Stimulated activated CD4-positive, alpha-beta T cell treated with anti-CD3 and anti-CD28 coated beads, Interleukin-12 subunit alpha, Interleukin-12 subunit beta, amount 100 ng/mL, for 48 hours (primary cell): ENCODE measurements around the gene MGAT4D.
"Not testable (repeated sequence)": the region's sequence is repeated elsewhere in the genome, so short reads cannot be mapped to it uniquely, and the experiment has no call there.

Source experiments
- DNase-seq, 3 donors: peaks; one replicate each; pipeline ENCODE4 v3.0.0-alpha.2; 2020; ENCODE audit warnings: low read depth in 2 of 3, low spot score in 1 of 3

MGAT4D gene

DNA sequence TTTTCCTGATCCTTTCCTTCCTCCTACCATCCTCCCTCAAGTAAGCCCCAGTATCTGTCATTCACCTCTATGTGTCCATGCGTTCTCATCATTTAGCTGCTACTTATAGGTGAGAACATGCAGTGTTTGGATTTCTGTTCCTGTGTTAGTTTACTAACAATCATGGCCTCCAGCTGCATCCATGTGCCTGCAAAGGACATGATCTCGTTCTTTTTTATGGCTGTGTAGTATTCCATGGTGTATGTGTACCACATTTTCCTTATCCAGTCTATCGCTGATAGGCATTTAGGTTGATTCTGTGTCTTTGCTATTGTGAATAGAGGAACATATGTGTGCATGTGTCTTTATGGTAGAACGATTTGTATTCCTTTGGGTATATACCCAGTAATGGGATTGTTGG lies 53.7 kb downstream of the MGAT4D start:
- not testable (repeated sequence) for DNase-seq

DNA sequence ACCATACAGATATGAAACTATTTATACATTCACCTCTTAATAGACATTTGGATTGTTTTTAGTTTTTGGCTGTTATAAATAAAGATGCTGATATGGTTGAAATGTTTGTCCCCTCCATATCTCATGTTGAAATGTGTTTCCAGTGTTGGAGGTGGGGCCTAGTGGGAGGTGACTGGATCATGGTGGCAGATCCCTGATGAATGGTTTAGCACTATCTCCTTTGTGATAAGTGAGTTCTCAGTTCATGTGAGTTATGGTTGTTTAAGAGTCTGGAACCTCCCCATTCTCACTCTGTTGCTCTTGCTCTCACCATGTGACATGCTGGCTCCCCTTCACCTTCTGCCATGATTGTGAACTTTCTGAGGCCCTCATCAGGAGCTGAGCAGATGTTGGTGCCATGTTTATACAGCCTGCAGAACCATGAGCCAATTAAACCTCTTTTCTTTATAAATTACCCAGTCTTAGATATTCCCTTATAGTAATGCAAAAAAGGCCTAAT lies 58.4 kb downstream of the MGAT4D start:
- no peak for DNase-seq

DNA sequence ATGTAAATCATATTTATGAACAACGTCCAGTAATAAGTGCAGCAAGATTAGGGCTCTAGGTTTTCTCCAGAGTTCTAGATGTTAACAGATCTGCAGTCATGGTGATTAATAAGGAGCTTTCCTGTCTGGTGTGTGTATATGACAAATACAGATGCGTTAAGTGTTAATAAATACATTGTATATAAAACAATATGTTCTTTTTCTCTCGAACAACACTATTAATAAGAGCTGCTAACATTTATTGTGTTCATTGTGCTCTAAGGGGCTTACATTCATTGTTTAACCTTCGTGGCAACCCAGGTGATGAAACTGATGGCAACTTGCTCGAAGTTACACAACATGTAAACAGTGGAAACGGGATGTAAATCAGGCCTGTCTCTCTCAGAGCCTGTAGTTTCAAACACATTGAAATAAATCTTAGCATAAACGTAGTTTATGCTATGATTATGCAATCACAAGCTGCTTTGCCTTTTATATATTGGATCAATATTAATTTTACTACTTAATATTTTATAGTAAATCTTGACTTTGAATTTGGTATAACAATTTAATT lies 70.1 kb downstream of the MGAT4D start:
- no peak for DNase-seq

- peak; percentile 7 to 52 (median 17) for DNase-seq
Measured at GRCh38 chr4:140427106-140427918, 70.8 kb downstream of the MGAT4D start, which contains the start of gene CLGN. TSS of gene CLGN (minus strand) at chr4:140427648. CDS start at chr4:140413078, 14,570 bp downstream.

DNA sequence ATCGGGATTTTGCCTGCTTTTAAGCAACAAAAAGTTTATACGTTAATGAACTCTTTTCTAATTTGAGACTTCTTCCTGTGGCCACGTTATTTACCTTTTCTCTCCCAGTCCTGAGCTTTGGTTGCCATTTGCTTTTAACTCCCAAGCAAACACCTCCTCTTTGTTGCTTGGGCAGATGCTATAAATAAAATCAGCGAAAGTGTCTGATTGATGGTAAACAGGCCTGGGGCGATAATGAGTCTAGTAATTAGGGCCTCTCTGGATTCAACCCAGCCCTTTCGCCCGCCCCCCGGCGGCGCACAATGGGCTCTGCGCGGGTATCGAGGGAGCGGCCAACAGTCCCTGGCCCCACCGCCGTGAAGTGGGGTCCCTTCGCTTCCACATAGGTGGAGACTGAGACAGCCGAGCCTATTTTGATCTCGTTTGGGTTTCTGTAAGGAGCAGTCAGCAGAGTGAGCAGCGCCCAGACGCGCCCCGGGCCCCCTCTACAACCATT lies 71.4 kb downstream of the MGAT4D start:
- DNase-seq: no peak

DNA sequence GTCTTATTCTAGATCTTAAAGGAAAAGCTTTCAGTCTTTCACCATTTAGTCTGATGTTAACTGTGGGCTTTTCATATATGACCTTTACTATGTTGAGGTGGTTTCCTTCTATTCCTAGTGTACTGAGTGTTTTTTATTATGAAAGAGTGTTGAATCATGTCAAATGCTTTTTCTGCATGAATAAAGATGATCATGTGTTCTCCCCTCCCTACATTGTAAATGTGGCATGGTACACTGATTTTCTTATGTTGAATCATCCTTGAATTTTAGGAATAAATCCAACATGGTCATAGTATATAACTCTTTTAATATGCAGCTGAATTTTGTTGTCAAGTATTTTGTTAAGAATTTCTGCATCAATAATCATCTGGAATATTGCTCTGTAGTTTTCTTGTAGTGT lies 75.0 kb downstream of the MGAT4D start:
- no peak for DNase-seq

GRCh38 chr4:140413130-140413969 lies 84.7 kb downstream of the MGAT4D start:
- DNase-seq: not testable (repeated sequence)

- no peak for DNase-seq
Measured at GRCh38 chr4:140408974-140409373, 89.1 kb downstream of the MGAT4D start.

GRCh38 chr4:140406292-140406691 lies 91.8 kb downstream of the MGAT4D start:
- DNase-seq: no peak

DNA sequence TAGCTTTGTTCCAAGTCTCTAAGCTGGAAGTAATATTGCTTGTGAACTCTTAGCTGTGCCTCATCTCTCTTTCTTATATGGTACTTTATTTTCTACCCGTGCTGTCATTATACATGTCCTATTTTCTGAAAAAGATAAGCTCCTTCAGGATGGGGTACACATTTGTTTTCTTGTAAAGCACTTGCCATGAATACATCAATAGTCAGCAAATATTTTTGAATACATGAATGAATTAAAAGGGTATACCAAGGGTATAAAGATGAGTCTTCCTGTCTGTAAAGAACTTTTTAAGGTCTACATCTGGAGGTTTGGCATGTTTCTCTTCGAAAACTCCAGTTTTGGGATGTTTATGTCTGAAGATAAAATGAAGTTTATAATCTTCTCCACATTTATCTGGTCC lies 98.0 kb downstream of the MGAT4D start:
- DNase-seq: no peak

DNA sequence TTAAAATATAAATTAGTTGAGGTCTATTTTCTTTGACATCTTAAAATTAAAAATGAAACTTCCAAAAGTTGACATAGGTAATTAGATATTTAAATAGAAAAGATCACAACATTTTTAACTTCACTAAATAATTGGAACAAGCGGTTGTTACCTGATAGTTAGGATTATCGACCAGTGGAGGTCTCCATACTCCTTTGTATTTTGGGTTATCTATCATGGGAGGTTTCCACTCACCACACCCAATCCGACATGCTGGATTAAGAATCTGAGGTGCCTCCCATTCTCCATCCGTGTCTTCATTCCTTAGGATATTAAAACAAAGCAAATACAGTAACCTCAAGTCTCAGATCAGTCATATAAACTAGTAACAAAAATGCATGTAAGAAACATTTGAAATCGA lies 102.4 kb downstream of the MGAT4D start:
- DNase-seq: no peak
